Activated CD4-positive, alpha-beta T cell treated with anti-CD3 and anti-CD28 coated beads, Interleukin-2, amount 50 U/mL, for 1 hour (primary cell): ENCODE results near the gene CHN2.

Experiments
- DNase-seq: peaks from one replicate; pipeline ENCODE4 v3.0.0-alpha.2; 2020

The CHN2 gene

DNA sequence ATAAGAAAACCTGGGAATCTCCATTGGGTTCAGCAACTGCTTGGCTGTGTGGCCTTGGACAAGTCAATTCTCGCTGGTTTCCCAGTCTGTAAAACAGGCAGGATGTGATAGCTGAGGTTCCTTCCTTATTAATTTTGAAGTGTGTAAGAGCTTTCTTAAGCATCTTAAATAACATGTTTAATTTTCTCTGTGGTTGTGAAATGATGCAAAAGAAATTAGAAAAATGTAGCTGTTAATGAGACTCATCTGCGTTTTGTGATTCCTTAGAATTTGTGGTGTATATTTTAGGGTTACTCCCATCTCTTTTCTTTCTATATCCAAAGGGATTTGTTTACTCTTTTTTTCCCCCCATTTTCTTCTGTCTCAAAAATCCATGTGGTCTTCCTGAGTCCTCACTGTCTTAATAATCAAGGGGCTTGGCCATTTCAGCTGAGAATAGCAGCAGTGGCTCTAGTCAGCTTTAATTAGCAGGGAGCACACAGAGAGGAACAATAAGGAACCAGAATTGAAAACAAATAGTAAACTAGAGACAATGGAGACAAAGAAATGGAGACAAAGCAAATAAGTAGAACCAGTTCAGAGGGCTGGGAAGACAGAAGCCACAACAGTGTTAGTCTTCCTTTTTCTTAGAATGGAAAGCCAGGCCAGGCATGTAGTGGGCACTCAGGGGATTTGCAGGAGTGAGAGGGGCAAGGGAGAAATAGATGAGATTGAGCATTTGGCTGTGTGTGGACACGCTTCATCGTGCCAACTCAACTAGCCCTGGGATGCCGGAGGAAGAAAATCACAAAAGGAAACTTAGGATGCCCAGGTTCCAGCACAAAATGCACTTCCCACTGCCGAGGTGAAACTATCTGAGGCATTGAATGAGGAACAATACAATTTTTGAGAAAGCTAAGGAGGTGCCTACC is 93.9 kb downstream of the CHN2 start:
- no peak for DNase-seq

DNA sequence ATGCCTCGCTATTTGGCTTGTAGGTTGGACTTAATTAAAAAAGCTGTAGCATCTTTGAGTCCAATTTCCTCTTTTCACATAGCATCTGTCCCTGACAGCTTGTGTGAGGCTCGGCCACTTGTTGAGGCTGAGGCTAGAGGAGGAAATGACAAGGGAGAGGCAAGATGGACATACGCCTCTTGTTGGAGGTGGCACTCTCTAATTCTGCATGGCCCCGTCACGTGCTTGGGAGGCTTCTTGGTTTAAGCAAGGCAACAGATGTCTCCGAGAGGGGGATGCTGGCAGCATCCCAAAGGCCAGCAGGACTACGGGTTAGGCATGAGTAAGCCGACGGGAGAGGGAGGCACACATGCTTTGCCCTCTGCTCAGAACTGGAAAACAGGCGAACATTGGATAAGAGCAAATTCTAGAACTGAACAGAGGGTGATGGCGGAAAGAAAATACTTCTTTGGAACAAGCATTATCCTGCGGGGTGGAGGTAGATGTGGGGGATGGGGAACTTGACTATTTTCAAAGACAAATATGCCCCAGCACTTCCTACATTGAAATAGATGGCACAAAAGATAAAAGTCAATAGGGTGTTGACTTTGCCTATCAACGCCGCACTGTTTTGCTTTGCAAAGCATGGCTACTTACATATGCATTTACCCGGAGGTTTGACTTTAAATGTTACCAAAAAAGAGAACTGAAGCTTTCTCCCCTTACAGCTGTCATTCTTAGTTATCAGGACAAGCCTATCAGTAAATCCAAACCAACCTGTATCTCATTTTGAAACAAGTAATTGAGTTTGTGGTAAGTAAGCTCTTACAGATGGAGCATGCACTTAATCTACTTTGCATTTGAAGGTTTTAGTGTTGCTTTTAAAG is 94.8 kb downstream of the CHN2 start:
- no peak for DNase-seq

DNA sequence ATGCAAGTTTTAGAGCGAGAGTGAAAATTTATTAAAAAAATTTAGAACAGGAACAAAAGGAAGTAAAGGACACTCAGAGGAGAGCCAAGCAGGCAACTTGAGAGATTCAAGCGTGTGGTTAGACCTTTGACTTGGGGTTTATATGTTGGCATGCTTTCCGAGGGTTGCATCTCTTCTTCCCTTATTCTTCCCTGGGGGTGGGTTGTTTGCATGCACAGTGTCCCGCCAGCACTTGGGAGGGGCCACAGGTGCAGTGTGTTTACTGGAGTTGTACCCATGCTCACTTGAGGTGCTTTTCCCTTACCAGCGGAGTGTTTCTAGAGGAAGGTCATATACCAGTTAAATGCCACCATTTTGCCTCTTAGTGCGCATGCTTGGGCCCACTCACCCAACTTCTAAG is 96.3 kb downstream of the CHN2 start:
- DNase-seq = no peak

DNA sequence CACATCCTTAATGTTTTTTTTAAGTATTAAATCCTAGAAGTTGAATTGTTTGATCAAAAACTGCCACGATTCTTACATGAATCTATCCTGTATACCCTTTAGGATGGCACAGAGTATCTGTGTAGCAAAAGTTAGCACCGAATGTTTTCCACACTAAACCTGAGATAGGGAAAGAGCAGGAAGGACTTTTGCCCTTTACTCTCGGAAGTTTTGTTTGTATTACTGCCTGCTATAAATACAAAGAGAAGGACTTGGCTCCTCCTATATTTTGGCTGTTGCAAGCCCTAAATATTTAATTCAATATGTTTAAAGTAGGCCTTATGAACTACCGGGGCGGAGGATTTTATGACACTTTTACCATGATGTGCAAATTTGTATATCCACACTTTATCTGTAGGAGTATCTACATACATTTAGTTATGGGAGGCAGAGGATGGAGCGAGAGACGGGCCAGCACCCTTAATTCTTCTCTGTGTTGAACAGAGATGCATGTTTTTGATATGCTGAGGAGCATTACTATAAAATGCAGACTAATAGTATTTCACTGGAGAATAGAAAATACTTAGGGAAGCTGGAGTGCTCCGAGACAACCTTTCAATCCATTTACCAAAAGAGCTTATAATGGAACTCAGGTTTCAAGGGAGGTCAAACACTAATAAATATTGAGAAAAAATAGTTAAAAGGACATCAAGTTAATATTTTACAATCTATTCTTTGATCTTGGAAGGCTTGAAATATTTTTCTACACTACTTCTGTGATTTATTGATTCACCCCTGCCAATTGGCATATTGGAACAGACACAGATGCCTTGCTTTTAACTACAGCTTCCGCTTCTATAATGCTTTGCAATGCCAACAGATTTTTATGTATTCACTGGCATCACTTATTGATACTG is 97.4 kb downstream of the CHN2 start:
- no peak for DNase-seq

DNA sequence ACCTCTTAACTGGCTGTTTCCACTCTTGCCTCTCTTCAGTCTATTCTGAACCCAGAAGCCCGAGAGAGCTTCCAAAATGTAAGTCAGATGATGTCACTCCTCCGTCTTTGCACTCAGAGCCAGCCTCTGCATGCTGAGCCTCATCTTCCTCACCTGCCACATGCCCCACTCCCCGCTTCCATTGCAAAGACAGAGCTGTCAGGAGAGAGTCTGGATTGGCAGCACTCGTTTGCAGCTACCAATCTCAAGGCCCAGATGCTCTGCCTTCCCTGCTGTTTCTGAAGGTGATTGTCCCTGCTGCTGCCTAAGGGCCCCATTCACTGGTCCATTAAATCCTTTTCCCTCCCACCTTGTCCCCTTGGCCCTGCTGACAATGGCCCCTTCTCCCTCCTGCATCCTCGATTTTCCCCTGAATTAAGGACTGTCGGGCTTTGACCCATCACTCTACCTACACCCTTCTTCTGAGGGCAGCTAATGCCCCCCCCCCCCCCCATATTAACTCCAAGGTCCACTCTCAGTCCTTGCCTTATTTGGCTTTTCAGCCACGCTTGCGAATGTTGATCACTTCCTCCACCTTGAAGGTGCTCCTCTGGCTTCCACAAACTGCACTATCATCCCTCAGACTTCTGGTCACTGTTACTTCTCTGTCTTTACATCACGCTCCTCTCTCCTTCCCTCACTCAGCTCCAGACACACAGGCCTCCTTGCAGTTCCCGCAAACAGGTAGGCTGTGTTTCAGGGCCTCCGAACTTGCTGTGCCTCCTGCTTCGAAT is 98.5 kb downstream of the CHN2 start:
- DNase-seq = no peak

DNA sequence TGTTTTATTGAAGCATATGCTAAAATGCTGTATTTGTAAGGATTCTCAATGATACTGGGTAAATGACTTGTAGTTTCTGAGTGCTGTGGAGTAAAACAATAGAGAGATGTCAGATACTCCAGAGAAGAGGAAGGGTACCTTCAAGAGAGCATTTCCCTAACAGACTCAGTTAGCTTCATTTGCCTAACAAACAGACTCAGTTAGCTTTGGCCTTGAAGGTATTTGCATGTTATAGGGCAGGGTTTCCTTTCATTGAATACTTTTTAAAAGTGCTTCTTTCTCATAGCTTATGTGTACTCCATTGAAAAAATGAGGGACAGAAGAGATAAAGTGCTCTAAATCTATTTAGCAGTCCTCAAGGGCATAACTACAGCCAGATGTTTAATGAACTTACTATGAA is 101.8 kb downstream of the CHN2 start:
- DNase-seq = no peak

DNA sequence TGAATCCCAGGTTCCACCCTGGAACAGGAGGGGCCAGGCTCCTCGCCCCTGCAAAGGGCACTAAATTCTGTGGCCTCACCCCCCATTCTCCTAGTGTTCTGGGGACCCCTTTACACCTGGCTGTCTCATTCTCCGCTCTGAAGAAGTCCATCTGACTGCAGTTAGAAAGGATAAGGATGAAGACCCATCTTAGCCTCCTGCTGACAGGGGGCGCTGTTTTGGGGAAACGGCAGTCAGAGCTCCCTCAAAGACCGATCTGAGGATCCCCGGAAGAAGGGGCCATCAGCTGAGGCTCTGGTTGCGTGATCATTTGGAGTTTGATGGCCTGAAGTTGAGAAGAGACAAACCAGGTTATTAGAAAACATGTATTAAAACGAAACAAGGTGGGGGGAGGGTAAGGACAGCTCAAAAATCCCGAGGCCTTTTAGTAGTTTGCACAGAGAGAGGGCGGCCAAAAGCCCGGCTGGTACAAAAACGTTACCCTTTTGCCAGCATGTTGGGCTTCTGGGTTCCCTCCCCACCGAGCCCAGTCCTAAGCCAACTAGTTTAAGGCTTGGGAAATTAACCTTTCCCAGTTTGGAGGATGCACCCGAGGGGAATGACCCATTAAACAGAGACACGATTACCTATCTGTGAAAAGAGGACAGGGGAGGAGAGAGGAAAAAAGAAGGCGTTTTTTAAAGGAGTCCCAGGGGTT is 102.8 kb downstream of the CHN2 start:
- DNase-seq = no peak

DNA sequence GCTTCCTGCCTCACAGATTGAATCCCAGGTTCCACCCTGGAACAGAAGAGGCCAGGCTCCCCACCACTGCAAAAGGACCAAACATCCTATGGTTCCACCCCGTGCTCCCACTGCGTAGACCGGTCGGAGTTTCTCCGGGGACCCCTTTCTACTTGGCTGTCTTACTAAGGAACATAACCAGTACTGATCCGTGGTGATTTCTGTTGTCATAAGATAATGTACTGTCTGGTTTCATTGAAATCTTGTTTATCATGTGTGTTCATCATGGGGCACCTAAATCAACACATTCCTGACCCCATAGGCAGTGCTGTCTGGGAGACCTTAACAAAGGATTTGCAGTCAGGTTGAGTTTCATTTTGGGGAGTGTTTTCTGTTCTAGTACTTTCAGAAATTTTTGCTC is 104.5 kb downstream of the CHN2 start:
- no peak for DNase-seq

DNA sequence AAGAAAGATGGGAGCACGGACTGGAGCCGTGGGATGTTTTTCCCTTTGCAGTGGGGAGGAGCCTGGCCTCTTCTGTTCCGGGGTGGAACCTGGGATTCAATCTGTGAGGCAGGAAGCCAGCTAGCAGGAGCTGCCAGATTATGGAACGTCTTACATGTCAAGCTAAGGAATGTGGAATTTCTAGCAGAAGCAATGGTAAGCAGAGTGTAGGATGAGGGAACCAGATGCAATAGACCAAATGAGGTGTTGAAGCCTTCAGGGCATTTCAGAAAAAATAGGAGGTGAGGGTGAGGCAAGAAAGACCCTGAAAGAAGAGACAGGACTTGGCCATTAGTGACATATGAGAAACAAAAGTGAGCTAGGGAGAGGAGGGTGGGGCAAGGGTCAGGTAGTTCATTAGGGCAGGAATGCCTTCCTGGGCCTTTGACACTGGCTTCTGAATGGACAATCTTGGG is 105.5 kb downstream of the CHN2 start:
- DNase-seq = no peak

DNA sequence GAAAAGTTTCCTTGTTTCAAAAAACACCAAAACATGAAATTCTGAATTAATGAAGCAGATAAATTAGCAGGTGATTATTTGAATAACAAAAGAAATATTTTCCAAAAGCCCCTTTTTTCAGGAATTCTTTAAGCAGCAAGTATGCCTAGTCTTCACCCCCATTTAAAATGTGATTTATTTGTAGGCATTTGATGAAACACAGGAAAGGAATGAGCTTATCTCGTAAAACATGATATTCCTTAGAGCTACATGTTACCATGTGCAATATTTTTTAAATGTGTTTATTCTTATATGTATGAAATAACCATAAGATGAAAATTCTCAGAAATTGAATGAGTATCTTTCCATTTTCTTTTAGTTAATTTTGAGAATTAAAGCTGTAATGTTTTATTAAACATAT is 106.1 kb downstream of the CHN2 start:
- DNase-seq = no peak

DNA sequence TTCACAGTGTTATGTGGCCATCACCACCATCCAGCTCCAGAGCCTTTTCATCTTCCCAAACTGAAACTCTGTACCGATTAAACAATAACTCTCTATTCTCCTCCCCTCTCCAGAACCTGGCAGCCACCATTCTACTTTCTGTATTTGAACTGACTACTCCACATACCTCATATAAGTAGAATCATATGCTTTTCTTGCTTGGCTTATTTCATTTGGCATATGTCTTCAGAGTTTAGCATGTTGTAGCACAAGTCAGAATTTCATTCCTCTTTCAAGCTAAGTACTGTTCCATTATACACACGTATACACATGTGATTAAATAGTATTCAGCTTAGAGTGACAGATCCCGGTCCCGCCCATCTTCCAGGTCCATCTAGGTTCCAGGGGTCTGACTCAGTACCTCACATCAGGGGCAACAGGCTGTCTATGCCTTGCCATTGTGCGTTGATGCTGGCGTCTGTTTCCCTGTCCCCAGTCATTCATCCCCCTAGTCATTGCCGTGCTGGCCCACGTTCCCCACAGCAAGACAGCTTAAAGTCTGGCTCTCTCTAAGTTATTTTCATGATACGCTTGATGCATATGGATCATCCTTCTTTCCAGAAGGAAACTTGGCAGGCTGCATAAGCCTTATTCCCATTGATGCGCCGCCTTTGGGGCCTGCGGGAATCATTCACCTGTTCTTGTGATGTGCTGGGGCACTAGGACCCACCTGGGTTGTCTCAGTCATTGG is 108.3 kb downstream of the CHN2 start:
- DNase-seq = no peak

DNA sequence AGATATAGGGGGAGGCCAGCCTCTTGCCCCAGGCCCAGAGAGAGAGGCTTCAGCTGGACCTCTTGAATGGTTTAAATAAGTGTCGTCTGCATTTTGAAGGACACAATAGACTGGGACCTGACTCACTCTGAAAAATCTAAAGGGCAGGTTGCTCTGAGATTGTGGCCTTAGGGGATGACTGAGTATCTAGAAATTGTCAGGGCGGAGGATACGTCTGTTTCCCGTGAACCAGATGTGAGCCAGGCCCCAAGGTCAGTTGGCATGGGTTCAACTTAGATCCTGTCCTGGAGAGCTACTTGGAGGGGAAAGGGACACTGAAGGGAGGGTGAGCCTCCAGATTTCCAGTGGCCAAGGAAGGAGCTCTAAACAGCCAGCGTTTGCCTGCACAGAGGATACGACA is 110.2 kb downstream of the CHN2 start:
- no peak for DNase-seq

DNA sequence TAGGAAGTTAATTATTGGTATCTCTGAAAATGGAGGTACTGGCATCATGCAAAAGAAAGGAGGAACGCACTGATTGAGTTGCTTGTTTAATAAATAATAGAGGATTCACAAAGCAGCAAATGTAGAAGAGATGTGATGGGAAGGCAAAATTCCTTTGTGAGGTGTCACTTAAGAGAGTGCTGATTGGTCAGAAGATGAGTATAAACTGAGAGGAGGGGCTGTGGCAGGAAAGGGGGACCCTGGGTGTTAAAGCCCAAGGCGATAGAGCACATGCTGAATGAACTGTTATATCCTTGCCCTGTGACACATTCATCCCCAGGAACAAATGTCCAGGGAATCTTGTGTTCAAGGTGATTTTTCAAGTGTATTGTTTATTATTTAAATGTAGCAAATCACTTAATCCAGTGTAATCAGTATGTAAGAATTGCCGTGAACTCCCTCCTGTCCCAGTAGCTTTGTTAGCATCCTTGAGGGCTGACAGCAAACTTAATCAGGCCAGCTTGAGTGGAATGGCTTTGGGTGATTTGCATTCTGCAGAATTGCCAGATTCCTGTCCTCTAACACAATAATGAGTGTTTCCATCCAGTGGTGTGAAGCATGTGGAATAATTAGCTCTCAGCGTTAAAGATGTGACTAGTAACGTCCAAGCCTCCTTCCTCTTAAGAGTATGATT is 111.9 kb downstream of the CHN2 start:
- DNase-seq = no peak

DNA sequence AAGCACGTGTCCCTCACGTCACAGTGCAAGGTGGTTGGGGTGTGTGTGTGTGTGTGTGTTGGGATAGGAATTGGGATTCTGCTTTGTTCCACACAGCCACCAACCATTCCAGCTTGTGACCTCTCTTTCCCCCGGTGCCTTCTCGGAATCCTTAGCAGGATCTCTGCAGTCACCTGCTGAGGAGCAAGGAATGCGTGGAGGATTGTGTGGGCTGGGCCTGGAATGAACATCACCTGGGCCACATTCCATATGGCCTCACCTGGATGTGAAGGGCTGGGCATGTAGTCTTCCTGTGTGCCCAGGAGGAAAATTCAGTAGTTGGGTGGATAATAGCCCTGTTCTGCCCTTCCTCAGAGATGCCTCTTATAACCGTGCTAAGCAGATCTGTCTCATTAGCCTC is 113.8 kb downstream of the CHN2 start:
- DNase-seq = no peak

DNA sequence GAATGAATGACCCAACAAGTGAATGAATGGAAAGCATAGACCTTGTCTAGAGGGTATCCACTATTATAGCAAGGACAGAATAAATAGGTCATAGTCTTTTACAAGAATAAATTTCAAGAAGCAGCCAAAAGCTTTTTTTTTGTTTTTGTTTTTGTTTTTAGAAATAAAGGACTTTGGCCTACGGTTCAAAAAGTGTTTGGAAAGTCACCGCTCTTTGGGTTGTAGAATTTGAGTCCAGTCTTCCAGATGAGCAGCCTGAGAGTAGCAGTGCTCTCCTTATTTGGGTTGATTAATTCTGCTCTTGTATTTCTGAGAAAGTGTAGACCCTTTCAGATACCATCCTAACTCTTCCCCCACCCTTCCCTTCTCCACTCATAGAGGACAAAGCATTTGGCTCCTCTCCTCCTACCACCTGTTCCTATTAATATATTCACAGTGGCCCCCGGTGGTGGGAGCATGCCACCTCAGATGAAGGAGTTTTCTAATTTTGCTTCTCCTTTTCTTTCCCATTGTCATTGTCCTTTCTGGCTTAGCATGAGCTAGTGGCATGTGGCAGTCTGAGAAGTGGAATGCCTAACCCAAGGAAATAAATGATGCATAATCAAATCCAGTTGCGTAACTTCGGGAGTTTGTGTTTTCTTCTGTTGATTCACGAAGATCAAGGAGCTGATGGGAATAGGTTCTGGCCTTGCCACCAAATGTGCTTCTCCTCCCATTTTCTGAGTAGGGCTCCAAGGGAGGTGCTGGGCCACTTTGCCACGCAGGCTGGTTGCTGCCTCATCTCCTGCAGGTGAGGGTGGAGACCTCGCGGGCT is 114.7 kb downstream of the CHN2 start:
- DNase-seq = no peak

DNA sequence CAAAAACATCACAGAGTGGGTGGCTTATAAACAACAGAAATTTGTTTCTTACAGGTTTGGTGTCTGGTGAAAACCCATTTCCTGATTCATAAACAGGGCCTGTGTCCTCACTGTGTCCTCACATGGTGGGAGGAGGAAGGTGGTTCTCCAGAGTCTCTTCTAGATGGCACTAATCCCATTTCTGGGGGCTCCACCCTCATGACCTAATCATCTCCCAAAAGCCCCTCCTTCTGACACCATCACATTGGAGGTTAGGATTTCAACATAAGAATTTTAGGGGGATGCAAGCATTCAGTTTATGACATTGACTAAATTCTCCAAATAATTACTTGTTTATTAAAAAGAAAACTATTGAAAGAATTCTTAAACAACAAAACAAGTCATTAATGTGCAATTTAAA is 116.0 kb downstream of the CHN2 start:
- no peak for DNase-seq

DNA sequence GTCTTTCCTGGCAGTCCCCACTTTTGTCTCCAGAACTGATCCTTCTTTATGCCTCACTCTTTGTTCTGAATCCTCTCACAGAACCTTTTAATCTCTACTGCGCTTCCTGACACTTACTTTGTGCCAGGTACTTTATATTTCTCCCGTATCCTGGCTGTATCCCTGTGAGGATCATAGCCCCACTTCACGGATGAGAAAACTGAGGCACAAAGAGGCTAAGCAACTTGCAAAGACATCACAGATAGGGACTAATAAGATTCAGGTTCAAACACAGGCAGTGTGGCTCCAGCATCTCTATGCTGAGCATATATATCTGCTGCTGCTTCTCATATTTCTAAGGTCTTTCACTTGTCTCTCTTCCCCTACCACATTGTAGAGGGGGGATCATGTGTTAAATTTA is 116.7 kb downstream of the CHN2 start:
- no peak for DNase-seq

DNA sequence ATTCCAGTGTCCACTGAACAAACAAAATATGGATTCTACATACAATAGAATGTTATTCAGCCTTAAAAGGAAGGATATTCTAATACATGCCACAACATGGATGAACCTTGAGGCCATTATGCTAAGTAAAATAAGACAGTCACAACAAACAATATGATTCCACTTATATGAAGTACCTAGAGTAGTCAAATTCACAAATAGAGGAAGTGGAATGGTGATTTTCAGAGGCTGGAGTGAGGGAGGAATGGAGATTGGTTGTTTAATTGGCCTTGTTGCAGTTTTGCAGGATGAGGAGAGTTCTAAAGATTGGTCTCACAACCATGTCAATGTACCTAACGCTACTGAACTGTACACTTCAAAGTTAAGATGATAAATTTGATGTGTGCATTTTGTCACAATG is 119.6 kb downstream of the CHN2 start:
- no peak for DNase-seq
